NCI-H345 (cell line): Measurements from ENCODE around the gene RFX2.

ENCODE experiments used
- DNase-seq: peaks from one replicate; lab custom pipeline; 2025; lab: John Stamatoyannopoulos, UW

Gene RFX2

DNA sequence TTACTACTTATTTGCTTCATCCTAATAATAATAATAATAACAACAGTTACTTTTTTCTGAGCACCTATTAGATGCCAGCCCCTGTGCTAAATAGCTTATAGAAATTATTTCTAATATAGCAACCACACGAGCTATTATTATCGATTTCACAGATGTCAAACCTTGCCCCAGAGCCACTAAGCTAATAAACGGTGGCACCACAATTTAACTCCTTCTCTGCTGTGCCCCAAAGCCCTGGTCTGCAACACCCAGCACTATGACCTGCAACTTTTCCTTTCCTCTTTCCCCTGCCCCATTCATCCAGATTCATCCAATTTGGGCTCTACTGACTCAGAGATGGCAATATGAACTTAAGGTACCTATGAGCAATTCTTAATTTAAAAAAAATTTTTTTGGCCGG lies 6.4 kb downstream of the RFX2 start:
- no peak for DNase-seq

GRCh38 chr19:6103217-6103644 lies 7.1 kb downstream of the RFX2 start:
- no peak for DNase-seq

DNA sequence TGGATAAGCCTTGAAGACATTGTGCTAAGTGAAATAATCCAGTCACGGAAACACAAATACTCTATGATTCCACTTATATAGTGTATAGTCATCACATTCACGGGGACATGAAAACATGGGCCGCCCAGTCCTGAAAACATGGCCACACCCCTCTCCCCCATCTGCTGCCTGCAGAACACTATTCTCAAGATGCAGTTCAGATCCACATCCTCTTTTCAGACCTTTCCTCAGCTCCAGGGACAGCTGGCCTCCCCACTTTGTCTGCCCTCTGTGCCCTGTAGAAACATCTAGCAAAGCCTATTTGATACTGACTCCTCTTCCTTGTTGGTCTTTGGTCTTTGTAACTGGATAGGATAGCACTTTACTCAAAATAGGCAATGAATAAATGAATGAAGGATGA lies 8.3 kb downstream of the RFX2 start:
- DNase-seq, result no peak

GRCh38 chr19:6101291-6101825 lies 8.9 kb downstream of the RFX2 start:
- DNase-seq, result no peak

GRCh38 chr19:6100284-6100915 lies 9.9 kb downstream of the RFX2 start:
- DNase-seq, result no peak

- no peak for DNase-seq
These were observed 10.7 kb downstream of the RFX2 start for GRCh38 chr19:6099599-6099998.

GRCh38 chr19:6099033-6099432 lies 11.3 kb downstream of the RFX2 start:
- DNase-seq, result no peak

- no peak for DNase-seq
These were observed 11.7 kb downstream of the RFX2 start for GRCh38 chr19:6098574-6098973.

DNA sequence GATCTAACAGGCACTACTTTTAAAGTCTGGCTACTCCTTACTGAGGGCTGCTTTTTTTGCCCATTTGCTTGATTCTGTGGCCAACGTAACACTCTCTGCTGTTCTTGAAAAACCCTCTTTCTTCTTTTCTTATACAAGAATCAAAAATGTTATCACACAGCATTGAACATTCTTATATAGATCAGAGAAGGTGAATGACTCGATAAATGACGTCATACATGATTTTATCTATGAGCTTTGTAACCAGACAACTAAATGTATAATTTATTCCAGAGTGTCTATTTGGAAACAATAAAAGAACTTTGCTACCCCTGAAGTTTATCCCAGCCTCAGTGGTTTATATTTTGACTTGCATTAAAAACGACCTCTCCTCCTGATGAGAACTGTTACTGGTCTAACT lies 12.4 kb downstream of the RFX2 start:
- DNase-seq, result no peak

DNA sequence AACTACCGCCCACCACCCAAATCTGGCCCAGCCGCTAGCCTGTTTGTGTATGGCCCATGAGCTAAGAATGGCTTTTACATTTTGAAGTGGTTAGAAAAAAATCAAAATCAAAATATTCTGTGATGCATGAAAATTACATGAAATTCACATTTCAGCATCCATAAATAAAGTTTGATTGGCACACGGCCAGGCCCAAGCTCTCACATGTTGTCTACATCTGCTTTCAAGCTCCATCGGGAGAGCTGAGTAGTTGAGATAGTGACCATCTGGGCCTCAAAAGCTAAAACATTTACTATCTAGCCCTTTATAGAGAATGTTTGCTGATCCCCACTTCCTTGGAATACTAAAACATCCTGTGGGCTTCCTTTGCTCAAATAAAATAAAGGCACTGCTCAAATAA lies 14.5 kb downstream of the RFX2 start:
- no peak for DNase-seq

DNA sequence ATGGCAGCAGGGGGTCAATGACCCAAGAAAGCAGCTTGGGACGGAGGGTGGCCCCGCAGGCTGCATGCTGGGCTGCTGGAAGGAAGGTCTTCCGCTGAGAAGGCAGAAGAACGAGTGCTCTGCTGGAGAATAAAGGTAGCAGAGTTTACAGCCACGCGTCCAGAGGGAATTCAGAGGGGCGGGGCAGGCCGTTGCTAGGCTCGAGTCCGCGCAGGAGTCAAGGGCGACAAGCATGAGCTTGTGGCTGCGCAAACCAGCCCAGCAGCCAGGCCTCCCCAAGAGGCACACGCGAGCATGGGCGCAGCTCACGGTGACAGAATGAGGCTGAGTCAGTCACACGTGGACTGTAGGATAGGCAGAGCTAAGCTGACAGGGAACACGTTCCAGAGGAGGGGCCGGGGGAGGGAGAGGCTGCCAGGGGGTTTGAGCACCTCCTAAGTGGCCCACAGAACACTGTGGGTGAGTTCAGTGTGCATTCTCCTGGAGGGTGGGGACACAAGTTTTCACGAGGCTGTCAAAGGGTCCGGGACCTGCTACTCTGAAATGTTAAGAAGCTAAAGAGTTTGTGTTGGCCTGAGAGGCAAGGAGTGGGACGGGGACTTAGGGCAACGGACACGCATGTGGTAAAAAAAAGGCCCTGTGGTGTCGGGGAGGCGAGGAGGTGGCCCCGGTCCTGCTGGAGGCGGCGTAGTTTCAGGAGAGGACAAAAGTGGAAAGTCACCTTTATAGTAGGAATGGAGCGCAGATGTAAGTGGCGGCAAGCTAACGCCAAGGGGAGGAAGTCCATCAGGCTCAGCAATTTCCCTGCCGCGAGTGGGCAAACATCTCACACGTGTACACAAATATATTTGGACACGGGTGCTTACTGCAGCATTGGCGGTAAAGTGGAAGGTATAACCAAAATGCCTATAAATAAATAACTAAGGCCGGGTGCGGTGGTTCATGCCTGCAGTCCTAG lies 17.7 kb downstream of the RFX2 start:
- DNase-seq, result peak; percentile 87

- no peak for DNase-seq
These were observed 18.5 kb downstream of the RFX2 start for GRCh38 chr19:6091771-6092291.

DNA sequence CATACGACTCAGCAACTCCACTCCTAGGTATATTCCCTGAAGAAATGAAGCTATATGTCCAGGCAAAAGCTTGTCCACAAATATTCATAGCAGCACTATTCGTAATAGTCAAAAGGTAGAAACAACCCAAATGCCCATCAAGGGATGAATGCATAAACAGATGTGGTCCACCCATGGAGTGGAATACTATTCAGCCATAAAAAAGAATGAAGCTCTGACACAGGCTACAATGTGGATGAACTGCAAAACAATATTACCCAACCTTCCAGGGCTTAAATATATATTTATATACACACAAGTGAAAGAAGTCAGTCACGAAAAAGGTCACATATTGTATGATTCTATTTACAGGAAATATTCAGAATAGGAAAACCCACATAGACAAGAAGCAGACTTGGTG lies 19.7 kb downstream of the RFX2 start:
- no peak for DNase-seq

GRCh38 chr19:6088602-6089049 lies 21.7 kb downstream of the RFX2 start:
- DNase-seq, result peak; percentile 38

- DNase-seq, result peak; percentile 41
These were observed 23.2 kb downstream of the RFX2 start for GRCh38 chr19:6087074-6087571.

DNA sequence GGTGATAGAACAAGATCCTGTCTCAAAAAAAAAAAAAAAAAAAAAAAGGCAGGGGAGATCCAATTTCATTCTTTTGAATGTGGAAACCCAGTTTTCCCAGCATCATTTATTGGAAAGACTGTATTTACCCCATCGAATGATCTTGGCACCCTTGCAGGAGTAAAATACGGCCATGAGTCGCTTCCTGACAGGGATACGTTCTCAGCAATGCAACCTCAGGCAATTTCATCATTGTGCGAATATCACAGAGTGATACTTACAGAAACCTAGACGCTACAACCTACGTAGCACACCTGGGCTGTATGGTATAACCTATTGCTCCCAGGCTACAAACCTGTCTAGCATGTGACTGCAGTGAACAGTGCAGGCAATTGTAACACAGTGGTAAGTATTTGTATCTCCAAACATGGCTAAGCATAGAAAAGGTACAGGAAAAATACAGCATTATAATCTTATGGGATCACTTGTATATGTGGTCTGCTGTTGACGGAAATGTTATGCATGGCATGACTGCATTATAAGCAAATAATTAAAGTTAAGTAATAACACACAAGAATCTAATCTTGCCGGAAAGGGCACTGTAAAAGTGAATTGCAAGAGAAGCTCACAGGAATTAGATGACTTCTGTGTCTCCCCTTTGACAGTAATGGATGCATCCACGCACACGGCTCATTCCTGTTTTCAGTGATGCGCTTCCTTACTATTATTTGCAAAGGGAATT lies 24.1 kb downstream of the RFX2 start:
- no peak for DNase-seq

- DNase-seq, result no peak
These were observed 25.5 kb downstream of the RFX2 start for GRCh38 chr19:6084821-6085220.

- no peak for DNase-seq
These were observed 31.2 kb downstream of the RFX2 start for GRCh38 chr19:6079107-6079506.

DNA sequence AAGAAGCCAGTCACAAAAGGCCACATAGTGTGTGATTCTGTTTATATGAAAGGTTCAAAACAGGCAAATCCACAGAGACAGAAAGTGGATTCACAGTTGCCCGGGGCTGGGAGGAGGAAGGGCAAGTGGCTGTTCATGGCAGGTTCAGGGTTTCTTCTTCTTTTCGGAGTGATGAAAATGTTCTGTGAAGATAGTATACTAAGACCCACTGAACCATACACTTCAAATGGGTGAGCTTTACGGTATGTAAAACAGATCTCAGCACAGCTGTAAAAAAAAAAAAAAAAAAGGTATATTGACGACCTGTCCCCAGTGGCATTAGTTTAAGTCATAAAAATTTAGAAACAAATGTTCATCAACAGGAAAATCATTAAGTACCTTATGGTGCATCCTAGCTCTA lies 32.2 kb downstream of the RFX2 start:
- DNase-seq, result no peak

DNA sequence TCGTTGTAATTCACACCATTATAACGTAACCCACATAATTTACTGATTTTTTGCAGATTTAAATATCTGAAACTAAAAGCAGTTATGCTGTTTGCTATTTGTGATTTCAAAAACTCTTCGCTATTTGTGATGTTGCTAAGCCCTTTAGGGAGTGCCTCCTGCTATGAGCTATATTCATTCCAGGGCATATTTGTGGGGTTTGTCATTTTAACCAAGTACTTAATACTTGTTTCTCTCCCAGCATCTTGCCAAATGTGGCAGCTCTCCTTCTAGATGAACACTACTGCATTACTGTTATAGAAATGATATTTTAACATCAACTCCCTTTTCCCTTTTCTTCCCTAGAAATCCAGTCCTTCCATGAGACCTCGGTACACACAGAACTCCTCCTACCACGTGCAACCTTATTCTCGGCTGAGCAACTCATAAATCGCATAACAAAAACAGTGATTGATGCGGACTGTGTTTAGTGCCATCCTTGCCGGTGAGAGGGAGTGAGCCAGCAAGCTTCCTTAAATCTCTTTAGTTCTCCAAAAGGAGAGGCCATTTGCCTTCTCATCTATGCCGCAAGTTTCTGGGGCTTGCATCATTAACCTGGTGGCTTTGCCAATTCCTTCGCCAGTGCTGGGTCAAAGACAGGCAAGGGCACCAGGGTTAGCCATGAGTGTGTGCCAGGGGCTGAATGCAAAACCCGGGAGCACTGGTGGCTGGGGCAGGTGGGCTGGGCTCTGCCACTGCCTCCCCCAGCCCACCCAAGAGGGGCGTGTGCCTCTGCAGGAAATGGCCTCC lies 33.4 kb downstream of the RFX2 start:
- no peak for DNase-seq

DNA sequence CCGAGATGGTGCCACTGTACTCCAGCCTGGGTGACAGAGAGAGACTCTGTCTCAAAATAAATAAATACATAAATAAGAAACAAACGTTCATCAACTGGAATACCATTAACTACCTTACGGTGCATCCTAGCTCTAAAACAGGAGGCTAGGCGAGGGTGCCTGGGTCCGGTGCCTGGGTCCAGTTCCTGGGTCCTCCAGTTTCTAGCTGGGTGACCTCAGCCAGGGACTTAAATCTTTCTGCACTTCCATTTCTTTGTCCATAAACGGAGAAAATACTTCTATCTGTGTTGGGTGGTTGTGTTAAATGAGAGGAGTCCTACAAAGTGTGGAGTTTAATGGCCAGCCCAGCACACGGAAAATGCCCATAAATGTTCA lies 34.0 kb downstream of the RFX2 start:
- DNase-seq, result no peak
